ENCODE results near the gene GAB3.

- TF ChIP-seq POLR2AphosphoS5 (IDR thresholded peaks at IDR 0.05) (no peak), CTCF (IDR thresholded peaks at IDR 0.05; ENCODE audit: poor library complexity, severe bottlenecking) (no peak), MXI1 (conservative IDR thresholded peaks at IDR 0.05; ENCODE audit: poor library complexity, severe bottlenecking) (no peak), EZH2 (IDR thresholded peaks at IDR 0.05; ENCODE audit: borderline replicate concordance, insufficient read depth, low read length, poor library complexity, severe bottlenecking) (no peak), EP300 (conservative IDR thresholded peaks at IDR 0.05; ENCODE audit: poor library complexity, severe bottlenecking) (no peak), TAF1 (IDR thresholded peaks at IDR 0.05; ENCODE audit: low read depth) (no peak), REST (IDR thresholded peaks at IDR 0.05; ENCODE audit: borderline replicate concordance) (no peak)
Measured at GRCh38 chrX:154652311-154653047, 98.4 kb downstream of the GAB3 start.
